ENCODE measurements around the gene SOX10. TPM values are rescaled to one million over a fixed set of nuclear protein-coding genes. Genes with fewer than 3 reads are reported as not detected.

SOX10 gene
- total RNA-seq, 2 experiments from 2014 or later: not detected

GRCh38 chr22:38025514-38025913 is 41.2 kb upstream of the SOX10 start:
- H3K4me3 Mint-ChIP-seq: no peak overlapping the region

GRCh38 chr22:38023045-38023444 is 38.7 kb upstream of the SOX10 start:
- H3K36me3 Mint-ChIP-seq (ENCODE audit: low read depth): no peaks in the 10 kb centered on the region
- no peaks in the 10 kb centered on the region for H3K27me3 Mint-ChIP-seq (ENCODE audit: low read depth)
- no peak overlapping the region for H3K4me3 Mint-ChIP-seq
- CTCF ChIA-PET: no interaction called here
- no peaks in the 10 kb centered on the region for H3K9me3 Mint-ChIP-seq
- DNase-seq: no peak
- H3K4me1 Mint-ChIP-seq (ENCODE audit: low read depth): no peaks in the 10 kb centered on the region
- no peak overlapping the region for H3K27ac Mint-ChIP-seq
- intact Hi-C loops (cut with micrococcal nuclease): no loop called here

More at GRCh38 chr22:38025514-38025913, 41.2 kb upstream of the SOX10 start:
- no peak for DNase-seq
- H3K36me3 Mint-ChIP-seq (ENCODE audit: low read depth): no peaks in the 10 kb centered on the region
- no peak overlapping the region for H3K27ac Mint-ChIP-seq
- intact Hi-C loops (cut with micrococcal nuclease): no loop called here
- H3K9me3 Mint-ChIP-seq: no peaks in the 10 kb centered on the region
- H3K27me3 Mint-ChIP-seq (ENCODE audit: low read depth): no peaks in the 10 kb centered on the region
- CTCF ChIA-PET: no interaction called here
- no peaks in the 10 kb centered on the region for H3K4me1 Mint-ChIP-seq (ENCODE audit: low read depth)

DNA sequence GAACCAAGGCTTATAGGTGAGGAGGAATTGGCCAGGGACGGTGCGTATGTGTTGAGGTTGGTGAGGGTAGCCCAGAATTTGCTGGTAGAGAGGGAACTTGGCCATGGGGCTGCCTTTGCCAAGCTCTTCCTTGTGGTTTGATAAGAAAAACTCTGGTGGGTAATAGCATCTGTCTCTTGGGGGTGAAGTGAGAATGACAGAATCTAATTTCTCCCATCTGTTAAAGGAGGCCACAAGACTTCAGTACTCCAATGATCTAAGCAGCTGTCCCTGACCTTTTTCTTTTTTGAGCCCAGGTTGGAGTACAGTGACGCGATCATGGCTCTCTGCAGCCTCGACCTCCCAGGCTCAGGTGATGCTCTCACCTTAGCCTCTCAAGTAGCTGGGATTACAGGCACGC is 36.9 kb upstream of the SOX10 start:
- CTCF ChIA-PET: interaction anchor here (0.6 to 1.3 kb wide), 3 partner anchors 31 to 198 kb away, joined by 3 to 4 read pairs (median 3); partner anchors contain the start of gene GALR3
- Mint-ChIP-seq H3K27ac (no peak overlapping the region), H3K36me3 (ENCODE audit: low read depth) (no peaks in the 10 kb centered on the region), H3K4me1 (ENCODE audit: low read depth) (no peaks in the 10 kb centered on the region), H3K4me3 (no peak overlapping the region), H3K9me3 (no peaks in the 10 kb centered on the region), H3K27me3 (ENCODE audit: low read depth) (no peaks in the 10 kb centered on the region)
- intact Hi-C loops (cut with micrococcal nuclease): no loop called here
- DNase-seq: no peak

DNA sequence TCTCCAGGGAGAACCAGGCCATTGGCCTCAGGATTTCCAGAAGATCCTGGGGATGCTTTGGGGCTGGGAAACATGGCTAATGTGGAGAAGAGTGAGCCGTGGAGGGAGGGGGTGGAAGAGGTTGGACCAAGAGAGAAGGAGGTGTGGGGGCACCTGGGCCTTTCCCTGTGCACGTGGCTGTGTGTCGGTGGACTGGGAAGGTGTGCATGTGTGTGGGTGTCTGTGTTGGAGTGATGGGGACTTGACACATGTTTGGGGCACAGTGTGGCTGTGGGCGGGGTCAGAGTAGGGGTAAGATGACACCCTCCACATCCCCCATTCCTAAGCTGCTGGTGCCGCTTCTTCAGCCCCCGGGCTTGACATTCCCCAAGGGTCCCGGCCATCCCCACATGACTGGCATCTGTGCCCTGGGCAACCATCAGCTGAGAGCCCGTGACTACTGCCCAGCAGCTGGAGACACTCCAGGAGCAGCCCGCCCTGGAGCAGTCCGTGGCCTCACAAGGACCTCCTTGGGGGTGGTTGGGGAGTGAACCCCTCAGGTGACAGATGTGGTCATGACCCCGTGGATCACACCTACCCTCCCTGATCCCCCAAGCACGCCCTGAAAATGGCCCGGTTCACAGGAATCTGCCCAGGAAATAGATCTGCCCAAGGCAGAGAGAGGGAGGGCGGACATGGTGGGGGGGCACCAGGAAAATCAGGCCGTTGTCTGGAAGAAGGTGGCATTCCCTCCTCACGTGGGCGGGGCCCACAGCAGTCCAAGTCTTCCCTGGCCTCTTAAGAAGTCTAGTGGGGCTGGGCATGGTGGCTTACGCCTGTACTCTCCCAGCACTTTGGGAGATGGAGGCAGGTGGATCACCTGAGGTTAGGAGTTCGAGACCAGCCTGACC is 34.8 kb upstream of the SOX10 start:
- no peaks in the 10 kb centered on the region for H3K4me1 Mint-ChIP-seq (ENCODE audit: low read depth)
- intact Hi-C loops (cut with micrococcal nuclease): no loop called here
- DNase-seq: no peak
- no peaks in the 10 kb centered on the region for H3K36me3 Mint-ChIP-seq (ENCODE audit: low read depth)
- H3K9me3 Mint-ChIP-seq: no peaks in the 10 kb centered on the region
- no peak overlapping the region for H3K27ac Mint-ChIP-seq
- H3K4me3 Mint-ChIP-seq: no peak overlapping the region
- CTCF ChIA-PET: no interaction called here
- H3K27me3 Mint-ChIP-seq (ENCODE audit: low read depth): no peaks in the 10 kb centered on the region

DNA sequence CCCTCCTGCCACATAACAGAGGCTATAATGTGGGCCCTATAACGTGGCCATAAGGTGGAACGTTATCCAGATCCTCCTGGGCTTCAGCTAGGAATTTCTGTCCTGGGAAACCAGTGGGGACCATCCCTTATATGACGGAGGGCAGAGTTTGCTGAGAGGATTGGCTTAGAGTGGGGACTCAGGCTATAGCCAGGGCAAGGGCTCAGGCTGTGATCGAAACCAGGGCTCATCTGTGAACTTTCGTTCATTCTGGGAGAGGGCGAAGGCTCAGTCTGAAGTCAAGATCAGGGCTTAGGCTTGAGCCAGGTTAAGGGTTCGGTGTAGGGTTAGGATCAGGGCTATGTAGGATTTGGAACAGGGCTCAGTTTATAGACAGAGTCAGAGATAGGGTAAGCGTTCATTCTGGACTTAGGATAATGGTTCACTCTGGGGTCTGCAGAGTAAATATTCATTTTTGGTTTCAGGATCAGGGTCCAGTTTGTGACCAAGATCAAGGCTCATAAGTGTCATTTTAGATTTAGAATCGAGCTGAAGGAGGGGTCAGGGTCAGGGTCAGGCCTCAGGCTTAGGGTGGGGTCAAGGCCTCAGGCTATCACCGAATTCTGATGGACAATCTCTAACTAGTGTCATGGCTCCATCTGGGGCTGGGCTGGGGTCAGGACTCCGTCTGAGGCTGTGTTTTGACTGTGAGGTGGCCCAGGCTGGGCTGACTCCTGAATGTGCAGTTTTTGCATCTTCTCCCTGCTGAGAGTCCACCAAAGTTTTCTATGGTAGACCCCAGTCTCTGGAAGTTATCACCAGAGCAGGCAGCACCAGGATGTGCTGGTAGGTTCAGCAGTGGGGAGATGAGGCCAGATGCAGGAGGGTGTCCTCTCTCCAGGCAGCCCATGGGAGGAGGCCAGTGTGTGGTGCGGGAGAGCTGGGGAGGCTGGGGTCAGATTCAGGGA is 33.9 kb upstream of the SOX10 start:
- DNase-seq: no peak
- Mint-ChIP-seq H3K4me3 (no peak overlapping the region), H3K27ac (no peak overlapping the region), H3K4me1 (ENCODE audit: low read depth) (no peaks in the 10 kb centered on the region), H3K36me3 (ENCODE audit: low read depth) (no peaks in the 10 kb centered on the region), H3K27me3 (ENCODE audit: low read depth) (no peaks in the 10 kb centered on the region), H3K9me3 (no peaks in the 10 kb centered on the region)
- CTCF ChIA-PET: interaction anchor here (0.6 kb wide), 1 partner anchor 69 kb away, joined by 8 read pairs; no protein-coding TSS in a partner anchor
- intact Hi-C loops (cut with micrococcal nuclease): no loop called here

DNA sequence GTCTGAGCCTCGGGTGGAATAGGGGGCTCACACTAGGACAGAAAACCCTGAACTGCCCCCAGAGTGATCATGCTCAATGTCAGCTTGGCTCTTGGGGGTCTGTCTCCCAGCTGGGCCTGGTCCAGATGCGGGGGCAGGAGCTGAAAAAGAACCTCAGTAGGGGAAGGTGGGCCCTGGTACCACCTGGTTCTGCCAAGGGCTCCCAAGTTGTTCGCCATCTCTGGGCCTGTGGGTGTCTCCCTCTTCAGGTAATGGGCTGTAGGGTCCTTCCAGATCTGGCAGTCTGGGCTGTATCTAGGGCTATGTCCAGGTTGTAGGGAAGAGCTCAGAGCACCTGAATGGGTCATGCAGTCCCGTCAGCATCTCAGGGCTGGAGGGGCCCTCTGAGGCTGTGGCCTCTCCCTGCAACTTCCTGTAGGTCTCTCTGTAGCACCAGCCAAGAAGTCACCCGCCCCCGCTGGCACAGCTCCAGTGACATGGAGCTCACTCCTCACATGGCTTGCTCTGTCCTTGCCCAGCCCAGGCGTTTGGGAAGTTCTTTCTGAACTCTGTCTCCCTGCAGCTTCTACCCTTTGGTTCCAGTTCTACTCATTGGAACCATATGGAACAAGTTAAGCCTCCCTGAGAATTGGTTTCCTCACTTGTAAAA is 33.0 kb upstream of the SOX10 start:
- no peak for DNase-seq
- Mint-ChIP-seq H3K4me1 (ENCODE audit: low read depth) (no peaks in the 10 kb centered on the region), H3K36me3 (ENCODE audit: low read depth) (no peaks in the 10 kb centered on the region), H3K27ac (no peak overlapping the region), H3K9me3 (no peaks in the 10 kb centered on the region), H3K4me3 (no peak overlapping the region), H3K27me3 (ENCODE audit: low read depth) (no peaks in the 10 kb centered on the region)
- intact Hi-C loops (cut with micrococcal nuclease): no loop called here
- CTCF ChIA-PET: interaction anchor here (0.6 kb wide), 1 partner anchor 68 kb away, joined by 8 read pairs; no protein-coding TSS in a partner anchor

- Mint-ChIP-seq H3K27me3 (ENCODE audit: low read depth) (no peaks in the 10 kb centered on the region), H3K4me3 (no peak overlapping the region), H3K9me3 (no peaks in the 10 kb centered on the region), H3K4me1 (ENCODE audit: low read depth) (no peaks in the 10 kb centered on the region), H3K36me3 (ENCODE audit: low read depth) (no peaks in the 10 kb centered on the region), H3K27ac (no peak overlapping the region)
- intact Hi-C loops (cut with micrococcal nuclease): no loop called here
- CTCF ChIA-PET: interaction anchor here (0.5 kb wide), 1 partner anchor 89 kb away, joined by 3 read pairs; no protein-coding TSS in a partner anchor
- no peak for DNase-seq
Observed at GRCh38 chr22:38016182-38017151, 32.1 kb upstream of the SOX10 start.

DNA sequence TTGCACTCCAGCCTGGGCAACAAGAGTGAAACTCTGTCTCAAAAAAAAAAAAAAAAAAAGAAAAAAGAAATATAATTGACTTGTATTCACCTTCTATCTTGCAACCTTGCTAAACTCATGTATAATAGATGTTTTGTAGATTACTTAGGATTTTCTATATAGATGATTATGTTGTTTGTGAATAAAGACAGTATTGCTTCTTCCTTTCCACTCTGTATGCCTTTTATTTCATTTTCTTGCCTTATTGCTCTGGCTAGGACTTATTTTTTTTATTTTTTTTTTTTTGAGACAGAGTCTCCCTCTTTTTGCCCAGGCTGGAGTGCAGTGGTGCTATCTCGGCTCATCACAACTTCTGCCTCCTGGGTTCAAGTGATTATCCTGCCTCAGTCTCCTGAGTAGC is 29.7 kb upstream of the SOX10 start:
- Mint-ChIP-seq H3K27me3 (ENCODE audit: low read depth) (no peaks in the 10 kb centered on the region), H3K36me3 (ENCODE audit: low read depth) (no peaks in the 10 kb centered on the region), H3K4me3 (no peak overlapping the region), H3K9me3 (no peaks in the 10 kb centered on the region), H3K4me1 (ENCODE audit: low read depth) (no peaks in the 10 kb centered on the region), H3K27ac (no peak overlapping the region)
- intact Hi-C loops (cut with micrococcal nuclease): no loop called here
- CTCF ChIA-PET: no interaction called here
- DNase-seq: no peak

DNA sequence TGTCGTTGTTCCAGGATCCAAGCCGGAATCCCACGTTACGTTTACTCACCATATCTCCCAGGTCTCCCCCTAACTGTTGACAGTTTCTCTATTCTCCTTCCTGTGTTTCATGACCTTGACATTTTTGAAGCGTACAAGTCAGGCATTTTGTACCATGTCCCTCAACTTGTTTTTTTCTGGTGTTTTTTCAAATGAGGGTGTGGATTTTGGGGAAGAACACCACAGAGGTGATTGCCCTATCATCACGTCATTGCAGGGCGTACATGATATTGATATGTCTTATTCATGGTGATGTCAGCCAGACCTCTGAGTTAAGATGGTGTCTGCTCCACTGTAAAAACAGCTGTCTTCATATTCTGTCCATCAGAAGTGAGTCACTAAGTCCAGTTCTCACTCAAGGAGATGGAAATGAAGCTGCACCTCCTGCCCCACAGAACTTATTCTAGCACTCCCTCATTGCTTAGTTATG is 28.3 kb upstream of the SOX10 start:
- Mint-ChIP-seq H3K36me3 (ENCODE audit: low read depth) (no peaks in the 10 kb centered on the region), H3K27ac (no peak overlapping the region), H3K9me3 (no peaks in the 10 kb centered on the region), H3K4me3 (no peak overlapping the region), H3K27me3 (ENCODE audit: low read depth) (no peaks in the 10 kb centered on the region), H3K4me1 (ENCODE audit: low read depth) (no peaks in the 10 kb centered on the region)
- intact Hi-C loops (cut with micrococcal nuclease): no loop called here
- CTCF ChIA-PET: no interaction called here
- no peak for DNase-seq

DNA sequence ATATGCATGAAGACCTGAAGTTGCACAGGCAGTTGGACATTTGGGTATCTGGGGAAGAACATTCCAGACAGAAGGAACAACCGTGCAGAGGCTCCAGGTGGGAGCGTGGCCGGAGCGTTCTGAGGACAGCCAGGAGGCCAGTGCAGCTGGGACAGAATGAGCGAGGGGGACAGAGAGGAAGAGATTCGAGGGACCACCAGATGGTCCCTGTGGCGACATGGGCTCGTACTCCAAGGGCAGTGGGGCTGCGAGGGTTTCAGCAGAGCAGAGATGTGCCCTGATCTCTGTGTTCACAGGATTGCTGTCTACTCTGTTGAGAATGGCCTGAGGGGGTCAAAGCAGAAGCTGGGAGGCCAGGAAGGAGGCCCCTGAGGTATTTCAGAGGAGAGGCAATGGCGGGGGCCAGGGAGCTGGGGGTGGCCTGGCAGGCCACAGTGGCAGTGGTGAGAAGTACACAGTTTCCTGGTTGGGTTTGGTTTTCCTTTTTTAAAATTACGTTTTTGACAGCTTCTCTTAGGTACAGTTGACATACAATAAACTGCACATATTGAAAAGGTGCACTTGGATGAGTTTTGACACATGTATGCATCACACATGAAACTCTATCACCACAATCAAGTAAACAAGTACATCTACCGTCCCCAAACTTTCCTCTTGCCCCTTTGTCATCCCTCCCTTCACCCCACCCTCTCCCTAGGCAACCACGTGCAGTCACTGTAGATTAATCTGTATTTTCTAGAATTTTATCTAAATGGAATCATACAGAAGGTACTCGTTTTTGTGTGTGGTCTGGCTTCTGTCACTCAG is 24.8 kb upstream of the SOX10 start:
- no peak overlapping the region for H3K27ac Mint-ChIP-seq
- CTCF ChIA-PET: no interaction called here
- intact Hi-C loops (cut with micrococcal nuclease): no loop called here
- no peaks in the 10 kb centered on the region for H3K4me1 Mint-ChIP-seq (ENCODE audit: low read depth)
- no peaks in the 10 kb centered on the region for H3K27me3 Mint-ChIP-seq (ENCODE audit: low read depth)
- DNase-seq: no peak
- no peaks in the 10 kb centered on the region for H3K36me3 Mint-ChIP-seq (ENCODE audit: low read depth)
- no peaks in the 10 kb centered on the region for H3K9me3 Mint-ChIP-seq
- H3K4me3 Mint-ChIP-seq: no peak overlapping the region

Measured in activated naive CD4-positive, alpha-beta T cell treated with anti-CD3 and anti-CD28 coated beads for 36 hours (primary cell).